Mesenchymal stem cell (in vitro differentiated cells and primary cell): ENCODE results near the gene POLA2.
A peak's percentile ranks its signal among the peaks of the same experiment; 100 is the strongest.

Experiments used
- DNase-seq: peaks from one replicate; pipeline ENCODE4 v3.0.0-alpha.2; 2013
- H2AFZ ChIP-seq: one replicate; pipeline ENCODE4 v1.6.1; 2013; ENCODE audit warnings: low read depth, mild to moderate bottlenecking, control low read depth, inconsistent platforms, low read length, moderate library complexity
- H2AK5ac ChIP-seq: 2 replicates; pipeline ENCODE4 v1.6.1; 2013; ENCODE audit warnings: low read length, moderate library complexity, mild to moderate bottlenecking, inconsistent platforms; ENCODE audit not compliant: severe bottlenecking
- H2BK120ac ChIP-seq: one replicate; pipeline ENCODE4 v1.6.1; 2013; ENCODE audit warnings: low read depth, mild to moderate bottlenecking, inconsistent platforms, low read length, moderate library complexity
- H2BK12ac ChIP-seq, 2 experiments: one replicate each; pipeline ENCODE4 v1.6.1; 2013; ENCODE audit warnings: inconsistent platforms in 2 of 2, low read length in 2 of 2, mild to moderate bottlenecking in 2 of 2, moderate library complexity in 2 of 2, control low read depth in 1 of 2
- H2BK15ac ChIP-seq: one replicate; pipeline ENCODE4 v1.6.1; 2013; ENCODE audit warnings: mild to moderate bottlenecking, low read depth, inconsistent platforms; ENCODE audit not compliant: poor library complexity, severe bottlenecking
- H2BK5ac ChIP-seq: 2 replicates; pipeline ENCODE4 v1.6.1; 2013; ENCODE audit warnings: low read depth, mild to moderate bottlenecking, low read length, control low read depth, inconsistent platforms; ENCODE audit not compliant: poor library complexity, severe bottlenecking
- H3K14ac ChIP-seq, 2 experiments: one replicate each; pipeline ENCODE4 v1.6.1; 2013; ENCODE audit warnings: inconsistent platforms in 2 of 2, low read length in 2 of 2, control low read depth in 1 of 2, mild to moderate bottlenecking in 1 of 2, moderate library complexity in 1 of 2
- H3K18ac ChIP-seq, 2 experiments: one replicate each; pipeline ENCODE4 v1.6.1; 2013; ENCODE audit warnings: inconsistent platforms in 2 of 2, low read length in 2 of 2, control low read depth in 1 of 2, low read depth in 1 of 2, mild to moderate bottlenecking in 1 of 2
- H3K23ac ChIP-seq, 2 experiments: one replicate each; pipeline ENCODE4 v1.6.1; 2013; ENCODE audit warnings: inconsistent platforms in 2 of 2, low read length in 2 of 2, mild to moderate bottlenecking in 2 of 2, moderate library complexity in 2 of 2, control low read depth in 1 of 2
- H3K27ac ChIP-seq: 2 replicates; pipeline ENCODE4 v1.5.1; 2013; ENCODE audit warnings: mild to moderate bottlenecking, moderate library complexity, low read length, control low read depth, inconsistent platforms; ENCODE audit not compliant: poor library complexity, severe bottlenecking
- H3K27me3 ChIP-seq, 2 experiments: 2 replicates each; pipeline versions ENCODE4 v1.6.1 to v1.7.0; 2013; ENCODE audit warnings: low read length in 2 of 2, mild to moderate bottlenecking in 2 of 2, moderate library complexity in 2 of 2, control low read depth in 1 of 2, inconsistent platforms in 1 of 2; ENCODE audit not compliant: control insufficient read depth in 1 of 2, insufficient read depth in 1 of 2
- H3K36me3 ChIP-seq, 2 experiments: 2 replicates each; pipeline versions ENCODE4 v1.6.1 to v1.7.0; 2013; ENCODE audit warnings: low read length in 2 of 2, control low read depth in 1 of 2, inconsistent platforms in 1 of 2, low read depth in 1 of 2, mild to moderate bottlenecking in 1 of 2; ENCODE audit not compliant: insufficient read depth in 2 of 2, control insufficient read depth in 1 of 2
- H3K4ac ChIP-seq, 2 experiments: one replicate each; pipeline ENCODE4 v1.6.1; 2013; ENCODE audit warnings: inconsistent platforms in 2 of 2, low read length in 2 of 2, mild to moderate bottlenecking in 2 of 2, moderate library complexity in 2 of 2, control low read depth in 1 of 2, low read depth in 1 of 2
- H3K4me1 ChIP-seq: 2 replicates; pipeline ENCODE4 v1.6.1; 2013; ENCODE audit warnings: low read depth, low read length, control low read depth; ENCODE audit not compliant: control insufficient read depth, insufficient read depth
- H3K4me2 ChIP-seq: 2 replicates; pipeline ENCODE4 v1.6.1; 2013; ENCODE audit warnings: low read length, mild to moderate bottlenecking, inconsistent platforms; ENCODE audit not compliant: poor library complexity, severe bottlenecking
- H3K4me3 ChIP-seq, 2 experiments: 2 replicates each; pipeline versions ENCODE4 v1.5.1 to v1.7.0; 2013; ENCODE audit warnings: low read length in 2 of 2, mild to moderate bottlenecking in 2 of 2, control low read depth in 1 of 2, low read depth in 1 of 2; ENCODE audit not compliant: insufficient read depth in 1 of 2
- H3K79me1 ChIP-seq: replicated peaks from 2 replicates; pipeline ENCODE4 v1.6.1; 2013; ENCODE audit warnings: mild to moderate bottlenecking, control low read depth, low read length, inconsistent platforms; ENCODE audit not compliant: poor library complexity, severe bottlenecking
- H3K9ac ChIP-seq: 2 replicates; pipeline ENCODE4 v1.7.0; 2013; ENCODE audit warnings: mild to moderate bottlenecking, low read length, moderate library complexity
- H3K9me3 ChIP-seq: 2 replicates; pipeline ENCODE4 v1.7.0; 2013; ENCODE audit warnings: mild to moderate bottlenecking, low read length; ENCODE audit not compliant: control insufficient read depth
- H4K8ac ChIP-seq: one replicate; pipeline ENCODE4 v1.6.1; 2013; ENCODE audit warnings: inconsistent platforms, mild to moderate bottlenecking, low read length, moderate library complexity
- H4K91ac ChIP-seq: one replicate; pipeline ENCODE4 v1.6.1; 2013; ENCODE audit warnings: mild to moderate bottlenecking, low read length, inconsistent platforms
- WGBS: methylation state at CpG from one replicate; pipeline ENCODE4 v1.1.7; 2013; ENCODE audit warnings: mixed read lengths; 5-methylcytosine and 5-hydroxymethylcytosine counted together

Gene POLA2

GRCh38 chr11:65260302-65260701, 1.5 kb upstream of the POLA2 start:
- Histone ChIP-seq H3K79me1 (peaks cover 15% of the 10 kb centered on the region), H3K9me3 (no peaks in the 10 kb centered on the region), H3K23ac (no peak overlapping the region), H3K27me3 (no peaks in the 10 kb centered on the region), H3K14ac (no peak overlapping the region), H3K18ac (no peak overlapping the region), H2BK15ac (no peak overlapping the region), H4K8ac (no peak overlapping the region), H3K4ac (no peak overlapping the region), H3K27ac (no peak overlapping the region), H4K91ac (no peak overlapping the region), H2AK5ac (no peak overlapping the region), H2BK120ac (no peak overlapping the region), H2AFZ (no peak overlapping the region), H3K4me3 (no peak overlapping the region), H2BK5ac (no peak overlapping the region), H3K9ac (no peak overlapping the region), H3K4me2 (no peak overlapping the region), H3K36me3 (no peaks in the 10 kb centered on the region), H3K4me1 (peaks cover 4% of the 10 kb centered on the region), H2BK12ac (no peak overlapping the region)
- WGBS, result 94% methylated on average over 15 of the region's 17 CpGs
- DNase-seq, result no peak

DNA sequence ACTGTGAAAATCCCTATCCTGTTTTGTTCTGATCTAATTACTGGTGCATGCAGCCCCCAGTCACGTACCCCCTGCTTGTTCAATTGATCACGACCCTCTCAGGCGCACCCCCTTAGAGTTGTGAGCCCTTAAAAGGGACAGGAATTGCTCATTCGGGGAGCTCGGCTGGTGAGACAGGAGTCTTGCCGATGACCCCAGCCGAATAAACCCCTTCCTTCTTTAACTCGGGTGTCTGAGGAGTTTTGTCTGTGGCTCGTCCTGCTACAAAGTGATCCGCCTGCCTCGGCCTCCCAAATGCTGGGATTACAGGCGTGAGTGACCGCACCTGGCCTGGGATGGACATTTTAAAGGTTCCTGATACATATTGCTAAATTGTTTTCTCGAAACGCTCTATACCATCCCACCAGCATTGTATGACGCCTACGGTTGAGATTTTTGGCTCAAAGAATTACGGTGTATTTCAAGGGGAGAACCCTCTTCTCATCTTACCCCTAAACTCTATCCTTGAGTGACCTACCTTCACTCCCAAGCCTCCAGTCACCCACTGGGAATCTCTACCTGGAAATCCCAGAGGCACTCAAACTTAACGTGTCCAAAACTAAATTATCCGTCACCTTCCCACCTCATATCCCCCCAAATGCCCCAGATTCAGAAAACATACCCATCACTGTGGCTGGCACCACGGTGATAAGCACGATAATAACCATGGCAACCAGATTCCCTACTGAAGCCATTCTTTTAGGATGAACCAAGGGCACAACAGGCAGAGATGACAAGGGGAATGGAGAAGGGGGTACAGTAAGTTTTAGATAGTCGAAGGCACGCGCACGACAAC, 789 bp upstream of the POLA2 start:
- peak overlapping the region; percentile 99 for H3K9ac ChIP-seq
- 74% methylated on average over 24 of the region's 26 CpGs for WGBS
- H3K23ac ChIP-seq, result no peak overlapping the region
- no peak overlapping the region for H2BK15ac ChIP-seq
- peak overlapping the region; percentile 56 for H3K27ac ChIP-seq
- H2BK5ac ChIP-seq, result no peak overlapping the region
- peak overlapping the region; percentile 16 for H4K91ac ChIP-seq
- no peak overlapping the region for H2BK120ac ChIP-seq
- H3K27me3 ChIP-seq, result no peaks in the 10 kb centered on the region
- peak overlapping the region in 1 of 2 experiments; percentile 99 for H3K14ac ChIP-seq
- DNase-seq, result no peak
- H3K4me2 ChIP-seq, result peak overlapping the region; percentile 92
- peak overlapping the region; percentile 73 to 91 for H3K4me3 ChIP-seq
- peaks cover 4% of the 10 kb centered on the region for H3K4me1 ChIP-seq
- H3K79me1 ChIP-seq, result peaks cover 21% of the 10 kb centered on the region
- H3K18ac ChIP-seq, result peak overlapping the region; percentile 87 to 97
- H2BK12ac ChIP-seq, result no peak overlapping the region
- H2AFZ ChIP-seq, result peak overlapping the region; percentile 98
- peak overlapping the region; percentile 55 for H4K8ac ChIP-seq
- peak overlapping the region; percentile 30 for H2AK5ac ChIP-seq
- no peaks in the 10 kb centered on the region for H3K36me3 ChIP-seq
- peak overlapping the region; percentile 16 to 100 for H3K4ac ChIP-seq
- H3K9me3 ChIP-seq, result no peaks in the 10 kb centered on the region

DNA sequence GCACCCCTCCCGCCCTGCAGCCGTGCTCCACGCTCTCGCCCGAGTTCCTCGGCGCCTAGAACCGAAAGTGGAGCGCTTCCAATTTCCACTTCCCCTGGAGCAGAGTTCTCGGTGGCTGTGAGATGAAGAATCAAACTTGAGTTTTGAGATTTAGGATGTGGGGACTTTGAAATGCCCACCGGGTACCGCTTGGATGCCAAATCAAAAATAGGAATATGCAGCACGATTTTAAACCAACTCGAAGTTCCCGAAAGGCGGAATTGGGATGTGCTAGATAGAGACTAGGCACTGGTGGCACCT, 569 bp downstream of the POLA2 start:
- no peak overlapping the region for H2AK5ac ChIP-seq
- peaks cover 4% of the 10 kb centered on the region for H3K4me1 ChIP-seq
- no peaks in the 10 kb centered on the region for H3K27me3 ChIP-seq
- no peaks in the 10 kb centered on the region for H3K9me3 ChIP-seq
- peaks cover 25% of the 10 kb centered on the region for H3K79me1 ChIP-seq
- H4K8ac ChIP-seq, result no peak overlapping the region
- peak overlapping the region; percentile 99 for H3K9ac ChIP-seq
- H3K4me2 ChIP-seq, result peak overlapping the region; percentile 92
- no peak overlapping the region for H3K27ac ChIP-seq
- H3K14ac ChIP-seq, result no peak overlapping the region
- peak overlapping the region; percentile 67 to 91 for H3K4me3 ChIP-seq
- peak overlapping the region in 1 of 2 experiments; percentile 2 for H3K4ac ChIP-seq
- H3K23ac ChIP-seq, result no peak overlapping the region
- H3K18ac ChIP-seq, result no peak overlapping the region
- no peak for DNase-seq
- no peak overlapping the region for H4K91ac ChIP-seq
- WGBS, result 1% methylated on average over 16 of the region's 16 CpGs
- peak overlapping the region; percentile 15 for H2AFZ ChIP-seq
- H3K36me3 ChIP-seq, result peaks cover 0 to 9% of the 10 kb centered on the region in 2 experiments
- peak overlapping the region; percentile 40 for H2BK15ac ChIP-seq
- no peak overlapping the region for H2BK120ac ChIP-seq
- H2BK12ac ChIP-seq, result no peak overlapping the region
- no peak overlapping the region for H2BK5ac ChIP-seq

GRCh38 chr11:65262776-65263175, 1.0 kb downstream of the POLA2 start:
- WGBS, result 71% methylated on average over 6 of the region's 6 CpGs
- no peak overlapping the region for H4K8ac ChIP-seq
- H2AK5ac ChIP-seq, result no peak overlapping the region

More at GRCh38 chr11:65262776-65263175, 1.0 kb downstream of the POLA2 start:
- no peaks in the 10 kb centered on the region for H3K9me3 ChIP-seq
- H2AFZ ChIP-seq, result no peak overlapping the region
- no peak overlapping the region for H3K4ac ChIP-seq
- H3K23ac ChIP-seq, result no peak overlapping the region
- H4K91ac ChIP-seq, result peak overlapping the region; percentile 39
- H3K4me1 ChIP-seq, result peaks cover 4% of the 10 kb centered on the region
- DNase-seq, result no peak
- peaks cover 0 to 12% of the 10 kb centered on the region in 2 experiments for H3K36me3 ChIP-seq
- no peak overlapping the region for H2BK5ac ChIP-seq
- H2BK12ac ChIP-seq, result no peak overlapping the region
- H3K9ac ChIP-seq, result peak overlapping the region; percentile 99
- H2BK120ac ChIP-seq, result no peak overlapping the region
- H3K27ac ChIP-seq, result no peak overlapping the region
- no peak overlapping the region for H2BK15ac ChIP-seq
- peak overlapping the region in 1 of 2 experiments; percentile 91 for H3K4me3 ChIP-seq
- no peak overlapping the region for H3K18ac ChIP-seq
- H3K4me2 ChIP-seq, result peak overlapping the region; percentile 92
- H3K14ac ChIP-seq, result no peak overlapping the region
- H3K27me3 ChIP-seq, result no peaks in the 10 kb centered on the region
- peaks cover 25% of the 10 kb centered on the region for H3K79me1 ChIP-seq
